Measurements from ENCODE around the gene CIDEB.

CIDEB gene

DNA sequence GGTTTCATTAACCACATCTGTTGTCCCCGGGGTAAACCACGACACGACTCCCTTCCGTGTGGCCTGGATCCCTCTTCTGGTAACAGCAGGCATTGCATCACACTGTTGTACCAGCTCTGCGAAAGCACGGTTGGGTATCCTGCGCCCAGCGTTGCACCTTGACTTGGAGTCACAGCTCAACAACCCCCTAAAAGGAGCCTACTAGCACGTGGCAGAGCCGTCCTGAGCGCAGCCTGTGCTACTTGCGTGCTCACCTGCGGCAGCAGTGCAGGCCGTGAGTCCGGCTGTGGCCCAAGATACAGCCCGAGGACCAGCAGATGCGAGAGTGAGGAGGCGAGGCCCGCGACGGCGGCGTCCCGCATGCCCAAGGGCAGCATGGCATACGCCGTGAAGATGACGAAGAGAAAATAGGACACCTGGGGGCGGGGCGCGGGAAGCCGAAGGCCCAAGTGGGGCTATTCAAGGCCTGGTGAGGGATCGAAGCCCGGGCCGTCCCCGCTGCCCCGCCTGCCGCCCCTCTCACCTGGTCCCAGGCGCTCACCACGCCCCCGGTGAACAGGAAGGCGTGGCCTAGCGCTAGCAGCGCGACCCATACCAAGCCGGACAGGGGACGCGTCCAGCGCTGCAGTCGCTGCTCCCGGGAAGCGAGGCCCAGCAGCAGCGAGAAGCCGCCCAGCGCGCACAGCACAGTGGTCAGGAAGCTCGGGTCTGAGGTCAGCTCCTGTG is 24.7 kb upstream of the CIDEB start:
- TF ChIP-seq RAD21 (IDR thresholded peaks at IDR 0.05; ENCODE audit: low read depth) (peak; percentile 51), TEAD4 (IDR thresholded peaks at IDR 0.05) (no peak), EGR1 (IDR thresholded peaks at IDR 0.05) (no peak), EP300 (IDR thresholded peaks at IDR 0.05; ENCODE audit: borderline replicate concordance) (no peak), MAX (IDR thresholded peaks at IDR 0.05) (peak; percentile 95), YY1 (IDR thresholded peaks at IDR 0.05; ENCODE audit: low read depth) (no peak), NFIC (IDR thresholded peaks at IDR 0.05) (no peak), CREB1 (IDR thresholded peaks at IDR 0.05; ENCODE audit: low read depth) (no peak), TCF12 (IDR thresholded peaks at IDR 0.05; ENCODE audit: low read depth) (no peak), ZBTB7A (IDR thresholded peaks at IDR 0.05; ENCODE audit: low read depth) (no peak), TAF1 (IDR thresholded peaks at IDR 0.05; ENCODE audit: low read depth) (no peak), CEBPB (IDR thresholded peaks at IDR 0.05) (0 out of 2 replicates have a peak, but pooled peaks have one; percentile 42), FOXM1 (IDR thresholded peaks at IDR 0.05; ENCODE audit: borderline replicate concordance, low read depth) (no peak)
- TF ChIP-seq, protein P1, sequence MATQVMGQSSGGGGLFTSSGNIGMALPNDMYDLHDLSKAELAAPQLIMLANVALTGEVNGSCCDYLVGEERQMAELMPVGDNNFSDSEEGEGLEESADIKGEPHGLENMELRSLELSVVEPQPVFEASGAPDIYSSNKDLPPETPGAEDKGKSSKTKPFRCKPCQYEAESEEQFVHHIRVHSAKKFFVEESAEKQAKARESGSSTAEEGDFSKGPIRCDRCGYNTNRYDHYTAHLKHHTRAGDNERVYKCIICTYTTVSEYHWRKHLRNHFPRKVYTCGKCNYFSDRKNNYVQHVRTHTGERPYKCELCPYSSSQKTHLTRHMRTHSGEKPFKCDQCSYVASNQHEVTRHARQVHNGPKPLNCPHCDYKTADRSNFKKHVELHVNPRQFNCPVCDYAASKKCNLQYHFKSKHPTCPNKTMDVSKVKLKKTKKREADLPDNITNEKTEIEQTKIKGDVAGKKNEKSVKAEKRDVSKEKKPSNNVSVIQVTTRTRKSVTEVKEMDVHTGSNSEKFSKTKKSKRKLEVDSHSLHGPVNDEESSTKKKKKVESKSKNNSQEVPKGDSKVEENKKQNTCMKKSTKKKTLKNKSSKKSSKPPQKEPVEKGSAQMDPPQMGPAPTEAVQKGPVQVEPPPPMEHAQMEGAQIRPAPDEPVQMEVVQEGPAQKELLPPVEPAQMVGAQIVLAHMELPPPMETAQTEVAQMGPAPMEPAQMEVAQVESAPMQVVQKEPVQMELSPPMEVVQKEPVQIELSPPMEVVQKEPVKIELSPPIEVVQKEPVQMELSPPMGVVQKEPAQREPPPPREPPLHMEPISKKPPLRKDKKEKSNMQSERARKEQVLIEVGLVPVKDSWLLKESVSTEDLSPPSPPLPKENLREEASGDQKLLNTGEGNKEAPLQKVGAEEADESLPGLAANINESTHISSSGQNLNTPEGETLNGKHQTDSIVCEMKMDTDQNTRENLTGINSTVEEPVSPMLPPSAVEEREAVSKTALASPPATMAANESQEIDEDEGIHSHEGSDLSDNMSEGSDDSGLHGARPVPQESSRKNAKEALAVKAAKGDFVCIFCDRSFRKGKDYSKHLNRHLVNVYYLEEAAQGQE (IDR thresholded peaks at IDR 0.05; ENCODE audit: low read depth): no peak
- TF ChIP-seq, protein P2, sequence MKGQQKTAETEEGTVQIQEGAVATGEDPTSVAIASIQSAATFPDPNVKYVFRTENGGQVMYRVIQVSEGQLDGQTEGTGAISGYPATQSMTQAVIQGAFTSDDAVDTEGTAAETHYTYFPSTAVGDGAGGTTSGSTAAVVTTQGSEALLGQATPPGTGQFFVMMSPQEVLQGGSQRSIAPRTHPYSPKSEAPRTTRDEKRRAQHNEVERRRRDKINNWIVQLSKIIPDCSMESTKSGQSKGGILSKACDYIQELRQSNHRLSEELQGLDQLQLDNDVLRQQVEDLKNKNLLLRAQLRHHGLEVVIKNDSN (IDR thresholded peaks at IDR 0.05): no peak

DNA sequence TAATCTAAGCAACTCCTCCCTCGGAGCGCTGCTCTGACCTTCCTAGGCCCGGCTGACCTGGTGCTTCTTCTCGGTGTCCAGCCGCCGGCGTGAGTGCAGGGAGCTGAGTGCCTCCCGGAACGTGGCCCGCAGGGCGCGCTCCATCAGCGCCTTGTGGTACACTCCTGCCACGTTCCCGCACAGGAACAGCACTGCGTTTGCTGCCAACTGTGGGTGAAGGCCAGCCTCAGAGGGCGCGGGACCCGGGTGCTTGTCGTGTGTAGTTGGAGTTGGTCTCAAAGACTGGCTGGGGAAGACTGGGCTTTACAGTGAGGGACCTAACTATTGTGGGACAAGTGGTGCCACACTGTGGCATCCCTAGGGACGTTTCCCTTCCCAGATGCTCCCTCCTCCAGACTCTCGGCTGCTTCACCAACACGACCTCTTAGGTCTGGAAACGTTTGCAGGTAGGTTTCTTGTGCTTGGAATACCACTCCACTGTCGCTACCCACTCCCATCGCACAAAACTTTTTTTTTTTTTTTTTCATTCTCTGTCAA is 24.0 kb upstream of the CIDEB start:
- TF ChIP-seq RAD21 (IDR thresholded peaks at IDR 0.05; ENCODE audit: low read depth) (no peak), EP300 (IDR thresholded peaks at IDR 0.05; ENCODE audit: borderline replicate concordance) (no peak), FOXM1 (IDR thresholded peaks at IDR 0.05; ENCODE audit: borderline replicate concordance, low read depth) (no peak), TEAD4 (IDR thresholded peaks at IDR 0.05) (no peak), CEBPB (IDR thresholded peaks at IDR 0.05) (no peak), EGR1 (IDR thresholded peaks at IDR 0.05) (no peak), ZBTB7A (IDR thresholded peaks at IDR 0.05; ENCODE audit: low read depth) (no peak), TCF12 (IDR thresholded peaks at IDR 0.05; ENCODE audit: low read depth) (no peak), TAF1 (IDR thresholded peaks at IDR 0.05; ENCODE audit: low read depth) (no peak), YY1 (IDR thresholded peaks at IDR 0.05; ENCODE audit: low read depth) (no peak), CREB1 (IDR thresholded peaks at IDR 0.05; ENCODE audit: low read depth) (no peak)
- TF ChIP-seq, protein P2 (IDR thresholded peaks at IDR 0.05): no peak

DNA sequence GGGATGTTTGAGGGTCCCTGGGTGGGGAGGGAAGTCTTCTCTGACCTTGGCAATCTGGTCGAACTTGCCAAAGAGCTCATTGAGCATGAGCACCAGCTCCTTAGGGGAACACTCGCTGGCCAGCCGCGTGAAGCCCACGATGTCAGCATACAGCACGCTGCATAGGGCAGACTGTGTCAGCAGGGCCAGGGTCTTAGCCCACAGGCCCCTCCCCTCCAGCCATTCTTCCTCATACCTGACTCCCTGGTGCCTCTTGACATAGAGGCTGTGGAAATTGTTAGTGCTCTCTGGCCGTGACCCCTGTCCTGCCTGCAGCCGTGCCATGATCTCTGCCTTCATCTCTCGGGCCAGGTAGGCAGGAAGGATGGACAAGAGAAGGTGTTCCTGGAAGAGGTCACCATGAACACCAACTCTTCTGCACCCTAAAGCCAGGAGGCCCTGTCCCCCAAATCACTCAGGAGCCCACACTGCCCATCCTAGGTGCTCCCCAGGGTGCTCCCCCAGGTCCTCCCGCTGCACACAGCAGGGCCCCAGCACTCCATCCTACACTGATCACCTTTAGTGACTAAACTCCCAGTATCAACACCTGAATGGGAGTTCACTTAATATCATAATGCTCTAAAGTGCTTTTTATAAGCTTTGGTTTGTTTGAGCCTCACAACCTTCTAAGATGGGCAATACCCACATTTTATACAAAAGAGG is 23.3 kb upstream of the CIDEB start:
- TF ChIP-seq TCF12 (IDR thresholded peaks at IDR 0.05; ENCODE audit: low read depth): no peak
- TF ChIP-seq TAF1 (IDR thresholded peaks at IDR 0.05; ENCODE audit: low read depth): no peak
- TF ChIP-seq YY1 (IDR thresholded peaks at IDR 0.05; ENCODE audit: low read depth): no peak
- no peak for TF ChIP-seq EP300 (IDR thresholded peaks at IDR 0.05; ENCODE audit: borderline replicate concordance)
- TF ChIP-seq RAD21 (IDR thresholded peaks at IDR 0.05; ENCODE audit: low read depth): no peak
- TF ChIP-seq MAX (IDR thresholded peaks at IDR 0.05): no peak
- TF ChIP-seq, protein P2 (IDR thresholded peaks at IDR 0.05): no peak
- no peak for TF ChIP-seq EGR1 (IDR thresholded peaks at IDR 0.05)
- TF ChIP-seq CEBPB (IDR thresholded peaks at IDR 0.05): no peak
- no peak for TF ChIP-seq CREB1 (IDR thresholded peaks at IDR 0.05; ENCODE audit: low read depth)
- TF ChIP-seq ZBTB7A (IDR thresholded peaks at IDR 0.05; ENCODE audit: low read depth): no peak
- TF ChIP-seq TEAD4 (IDR thresholded peaks at IDR 0.05): no peak
- no peak for TF ChIP-seq NFIC (IDR thresholded peaks at IDR 0.05)
- TF ChIP-seq FOXM1 (IDR thresholded peaks at IDR 0.05; ENCODE audit: borderline replicate concordance, low read depth): no peak
- TF ChIP-seq, protein P1 (IDR thresholded peaks at IDR 0.05; ENCODE audit: low read depth): no peak

DNA sequence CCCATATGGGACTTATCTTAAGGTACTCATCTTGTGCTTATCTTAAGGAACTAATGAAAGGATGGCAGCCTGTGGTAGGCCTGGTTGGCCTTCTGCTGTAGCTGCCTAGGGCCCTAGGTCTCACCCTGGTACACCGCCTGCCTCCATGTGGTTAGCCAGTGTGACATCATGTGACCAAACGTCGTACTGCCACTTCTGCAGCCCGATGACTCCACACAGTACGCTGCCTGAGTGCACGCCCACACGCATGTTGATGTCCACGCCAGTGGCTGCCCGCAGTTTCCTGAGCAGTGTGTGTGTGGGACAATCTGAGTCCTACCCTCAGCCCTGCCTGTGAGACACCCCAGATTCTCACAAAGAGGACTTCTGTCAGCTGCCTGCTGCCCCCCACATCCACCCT is 22.0 kb upstream of the CIDEB start:
- no peak for TF ChIP-seq ZBTB7A (IDR thresholded peaks at IDR 0.05; ENCODE audit: low read depth)
- TF ChIP-seq EGR1 (IDR thresholded peaks at IDR 0.05): no peak
- no peak for TF ChIP-seq TAF1 (IDR thresholded peaks at IDR 0.05; ENCODE audit: low read depth)
- TF ChIP-seq YY1 (IDR thresholded peaks at IDR 0.05; ENCODE audit: low read depth): no peak
- TF ChIP-seq TEAD4 (IDR thresholded peaks at IDR 0.05): no peak
- TF ChIP-seq CEBPB (IDR thresholded peaks at IDR 0.05): no peak
- TF ChIP-seq, protein P2 (IDR thresholded peaks at IDR 0.05): no peak
- no peak for TF ChIP-seq MAX (IDR thresholded peaks at IDR 0.05)
- TF ChIP-seq, protein P1 (IDR thresholded peaks at IDR 0.05; ENCODE audit: low read depth): no peak
- TF ChIP-seq FOXM1 (IDR thresholded peaks at IDR 0.05; ENCODE audit: borderline replicate concordance, low read depth): no peak
- TF ChIP-seq TCF12 (IDR thresholded peaks at IDR 0.05; ENCODE audit: low read depth): no peak
- TF ChIP-seq EP300 (IDR thresholded peaks at IDR 0.05; ENCODE audit: borderline replicate concordance): no peak
- TF ChIP-seq NFIC (IDR thresholded peaks at IDR 0.05): no peak
- no peak for TF ChIP-seq CREB1 (IDR thresholded peaks at IDR 0.05; ENCODE audit: low read depth)
- TF ChIP-seq RAD21 (IDR thresholded peaks at IDR 0.05; ENCODE audit: low read depth): no peak
